AG04450 (cell line): Measurements from ENCODE around the gene FAM13A. TPM values are rescaled to one million over a fixed set of nuclear protein-coding genes. Genes with fewer than 3 reads are reported as not detected.

Experiments used
- CTCF ChIA-PET: fragments of 300-600, 350-600 bp; formaldehyde crosslinking; extraction: SDS; loops from one replicate; lab custom pipeline; 2022; ENCODE audit warnings: antibody characterized with exemption, inconsistent platforms; lab: Charles Lee
- POLR2A ChIA-PET: fragments of 350-600 bp; formaldehyde crosslinking; extraction: SDS; loops from one replicate; lab custom pipeline; 2021; ENCODE audit warnings: antibody characterized with exemption, inconsistent platforms; lab: Yijun Ruan, JAX
- DNase-seq: peaks from one replicate; pipeline ENCODE4 v3.0.0-alpha.2; 2011; ENCODE audit warnings: low read depth, low spot score
- H3K27ac ChIP-seq: one replicate; pipeline ENCODE4 v1.5.1; 2012; ENCODE audit warnings: low read depth, low read length, control low read depth
- H3K27me3 ChIP-seq: one replicate; pipeline ENCODE4 v1.6.0; 2012; ENCODE audit warnings: low read length; ENCODE audit not compliant: control insufficient read depth, insufficient read depth
- H3K4me3 ChIP-seq: 2 replicates; pipeline ENCODE4 v1.5.1; 2011; ENCODE audit warnings: mild to moderate bottlenecking, low read depth, low read length, control low read depth
- H3K9me3 ChIP-seq: 2 replicates; pipeline ENCODE4 v1.5.1; 2012; ENCODE audit warnings: low read length; ENCODE audit not compliant: control insufficient read depth, insufficient read depth
- CTCF ChIP-seq: IDR thresholded peaks from 2 replicates; pipeline ENCODE4 v1.5.1; 2011; ENCODE audit warnings: low read depth, low read length, control low read depth, inconsistent platforms
- polyA plus RNA-seq: library from polyadenylated mRNA; depleted of rRNA; stranded (reverse); fragments of >200 nt; gene quantifications from 2 replicates; pipeline ENCODE4 v1.2.3, GENCODE V29; 2011

The FAM13A gene
- polyA plus RNA-seq, 1 experiment, result 27.6 TPM

- DNase-seq, result no peak
- CTCF ChIA-PET, result interaction anchor here (1.0 kb wide), 1 partner anchor 66 kb away, joined by 3 read pairs; no protein-coding TSS in a partner anchor
- POLR2A ChIA-PET, result no interaction called here
- H3K4me3 ChIP-seq, result no peak overlapping the region
- TF ChIP-seq CTCF, result no peak
- no peak overlapping the region for H3K27ac ChIP-seq
- H3K9me3 ChIP-seq, result no peaks in the 10 kb centered on the region
- no peaks in the 10 kb centered on the region for H3K27me3 ChIP-seq
Measured at GRCh38 chr4:88771883-88772450, 285.0 kb downstream of the FAM13A start.

GRCh38 chr4:88765729-88766128, 291.3 kb downstream of the FAM13A start:
- H3K9me3 ChIP-seq, result no peaks in the 10 kb centered on the region
- CTCF ChIA-PET, result interaction anchor here (1.2 kb wide), 1 partner anchor 226 kb away, joined by 3 read pairs; no protein-coding TSS in a partner anchor
- H3K4me3 ChIP-seq, result no peak overlapping the region
- TF ChIP-seq CTCF, result no peak
- DNase-seq, result no peak
- no peak overlapping the region for H3K27ac ChIP-seq
- POLR2A ChIA-PET, result no interaction called here
- H3K27me3 ChIP-seq, result no peaks in the 10 kb centered on the region

GRCh38 chr4:88763075-88763474, 293.9 kb downstream of the FAM13A start:
- TF ChIP-seq CTCF, result no peak
- POLR2A ChIA-PET, result no interaction called here
- H3K4me3 ChIP-seq, result no peak overlapping the region
- H3K27ac ChIP-seq, result no peak overlapping the region
- H3K27me3 ChIP-seq, result no peaks in the 10 kb centered on the region
- H3K9me3 ChIP-seq, result no peaks in the 10 kb centered on the region
- DNase-seq, result no peak
- CTCF ChIA-PET, result interaction anchor here (0.9 to 1.5 kb wide), 3 partner anchors 8 to 90 kb away, joined by 3 to 5 read pairs (median 4); no protein-coding TSS in a partner anchor

- ChIA-PET CTCF (no interaction called here), POLR2A (interaction anchor here (0.6 kb wide), 1 partner anchor 72 kb away, joined by 12 read pairs; no protein-coding TSS in a partner anchor)
- H3K9me3 ChIP-seq, result no peaks in the 10 kb centered on the region
- H3K27me3 ChIP-seq, result no peaks in the 10 kb centered on the region
- TF ChIP-seq CTCF, result no peak
- DNase-seq, result no peak
- H3K4me3 ChIP-seq, result no peak overlapping the region
- no peak overlapping the region for H3K27ac ChIP-seq
Measured at GRCh38 chr4:88761861-88762523, 295.0 kb downstream of the FAM13A start.

- Histone ChIP-seq H3K9me3 (no peaks in the 10 kb centered on the region), H3K27me3 (no peaks in the 10 kb centered on the region), H3K27ac (no peak overlapping the region), H3K4me3 (no peak overlapping the region)
- no peak for DNase-seq
- CTCF ChIA-PET, result no interaction called here
- POLR2A ChIA-PET, result no interaction called here
- no peak for TF ChIP-seq CTCF
Measured at GRCh38 chr4:88761342-88761741, 295.6 kb downstream of the FAM13A start.
